Progenitor cell of endocrine pancreas (in vitro differentiated cells): Measurements from ENCODE around the gene CDK4. TPM values are rescaled to one million over a fixed set of nuclear protein-coding genes. Genes with fewer than 3 reads are reported as not detected.

ENCODE experiments used
- DNase-seq: peaks from one replicate; pipeline ENCODE4 v3.0.0; 2021; ENCODE audit warnings: low spot score; ENCODE audit not compliant: unreplicated experiment
- H3K27ac Mint-ChIP-seq: 2 replicates; pipeline ENCODE4 v1.8.0; 2021; ENCODE audit warnings: mild to moderate bottlenecking, moderate library complexity, mixed read lengths
- H3K27me3 Mint-ChIP-seq: 2 replicates; pipeline ENCODE4 v1.8.0; 2021; ENCODE audit warnings: mixed read lengths
- H3K36me3 Mint-ChIP-seq: 2 replicates; pipeline ENCODE4 v1.8.0; 2022; ENCODE audit warnings: mixed read lengths; ENCODE audit not compliant: insufficient read depth
- H3K4me1 Mint-ChIP-seq: 2 replicates; pipeline ENCODE4 v1.8.0; 2021; ENCODE audit warnings: low read depth, mixed read lengths
- H3K4me3 Mint-ChIP-seq: 2 replicates; pipeline ENCODE4 v1.8.0; 2021; ENCODE audit warnings: low read depth, mild to moderate bottlenecking, moderate library complexity, mixed read lengths
- H3K9me3 Mint-ChIP-seq: 2 replicates; pipeline ENCODE4 v1.8.0; 2021; ENCODE audit warnings: low read depth, mixed read lengths
- CTCF ChIP-seq: fragments of 200-600 bp; sonication (generic); IDR thresholded peaks from one replicate; pipeline ENCODE4 v1.5.0; 2021; ENCODE audit warnings: antibody characterized with exemption, mild to moderate bottlenecking; ENCODE audit not compliant: unreplicated experiment
- microRNA-seq: library from miRNA; unstranded; fragments of <30 nt; microRNA quantifications from one replicate; pipeline ENCODE4 v1.1.0, GENCODE V29; 2020; ENCODE audit warnings: borderline number of aligned reads; ENCODE audit not compliant: unreplicated experiment
- total RNA-seq: library from RNA; stranded (reverse); gene quantifications from 2 replicates; pipeline ENCODE4 v1.2.1, GENCODE V29; 2021

CDK4 gene
- total RNA-seq, 1 donor from 2014 or later: 208 TPM

DNA sequence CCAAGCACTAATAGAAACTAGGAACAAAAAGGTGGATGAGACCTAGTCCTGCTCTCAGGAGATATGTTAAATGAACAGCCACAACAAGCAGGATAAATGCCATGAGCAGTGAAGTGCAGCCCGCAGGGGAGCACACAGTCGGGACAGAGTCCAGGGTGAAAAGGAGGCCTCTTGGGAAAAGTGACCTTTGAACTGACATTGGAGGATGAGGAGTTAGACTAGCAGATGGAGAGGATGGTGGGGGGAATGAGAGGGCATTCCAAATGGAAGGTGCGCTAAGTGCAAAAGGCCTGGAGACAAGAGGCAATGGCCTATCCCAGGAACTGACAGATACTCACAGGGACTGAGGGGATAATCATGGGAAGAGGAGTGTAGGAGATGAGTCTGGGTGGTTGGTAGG, 53.7 kb downstream of the CDK4 start:
- no peak for DNase-seq
- Mint-ChIP-seq H3K4me3 (no peak overlapping the region), H3K9me3 (peaks cover 4% of the 10 kb centered on the region), H3K27me3 (no peaks in the 10 kb centered on the region), H3K36me3 (peaks cover 43% of the 10 kb centered on the region), H3K4me1 (no peaks in the 10 kb centered on the region), H3K27ac (no peak overlapping the region)
- no peak for TF ChIP-seq CTCF

Small RNAs within 50 kb of the gene (microRNA-seq; reads per million reads assigned to microRNA genes)
- gene MIR6759: not detected

Other genes starting within 250 kb of the CDK4 start
- 15.7 and 18.5 TPM in 2 replicates for gene DDIT3, start 231.8 kb downstream of the CDK4 start, total RNA-seq
- 158 and 159 TPM in 2 replicates for gene MBD6, start 229.5 kb downstream of the CDK4 start, total RNA-seq
- 144 and 153 TPM in 2 replicates for gene DCTN2, start 205.1 kb downstream of the CDK4 start, total RNA-seq
- 2.5 and 2.8 TPM in 2 replicates for gene KIF5A, start 202.3 kb downstream of the CDK4 start, total RNA-seq
- gene PIP4K2C, start 161.1 kb downstream of the CDK4 start, total RNA-seq: 38.4 and 39.0 TPM in 2 replicates
- gene DTX3, start 147.5 kb downstream of the CDK4 start, total RNA-seq: 79.9 and 83.0 TPM in 2 replicates
- 17.0 and 18.4 TPM in 2 replicates for gene ARHGEF25, start 140.9 kb downstream of the CDK4 start, total RNA-seq
- 0.73 and 1.1 TPM in 2 replicates for gene B4GALNT1, start 119.1 kb downstream of the CDK4 start, total RNA-seq
- 197 and 204 TPM in 2 replicates for gene OS9, start 58.2 kb downstream of the CDK4 start, total RNA-seq
- 0.29 TPM in 2 replicates for gene AGAP2, start 13.6 kb downstream of the CDK4 start, total RNA-seq
- 24.2 and 31.3 TPM in 2 replicates for gene TSPAN31, start 7.3 kb downstream of the CDK4 start, total RNA-seq
- gene MARCHF9, start 2.8 kb upstream of the CDK4 start, total RNA-seq: 33.8 and 34.3 TPM in 2 replicates
- gene CYP27B1, start 14.8 kb upstream of the CDK4 start, total RNA-seq: 2.0 and 2.5 TPM in 2 replicates
- 23.3 and 27.5 TPM in 2 replicates for gene METTL1, start 19.8 kb upstream of the CDK4 start, total RNA-seq
- gene EEF1AKMT3, start 20.3 kb upstream of the CDK4 start, total RNA-seq: 5.6 and 6.7 TPM in 2 replicates
- gene TSFM, start 30.5 kb upstream of the CDK4 start, total RNA-seq: 25.7 and 30.0 TPM in 2 replicates
- 3.9 and 4.4 TPM in 2 replicates for gene AVIL, start 66.4 kb upstream of the CDK4 start, total RNA-seq
- 134 and 145 TPM in 2 replicates for gene CTDSP2, start 94.4 kb upstream of the CDK4 start, total RNA-seq
- 6.0 and 6.6 TPM in 2 replicates for gene ATP23, start 189.3 kb upstream of the CDK4 start, total RNA-seq